Choroid plexus epithelial cell (primary cell): ENCODE measurements around the gene TERT.

Source experiments
- DNase-seq: peaks from one replicate; pipeline ENCODE4 v3.0.0-alpha.2; 2010; ENCODE audit warnings: low read depth
- H3K4me3 ChIP-seq: 2 replicates; pipeline ENCODE4 v1.5.1; 2011; ENCODE audit warnings: low read depth, mild to moderate bottlenecking, control low read depth, low read length, moderate library complexity
- CTCF ChIP-seq: conservative IDR thresholded peaks from 2 replicates; pipeline ENCODE4 v1.5.1; 2011; ENCODE audit warnings: low read depth, mild to moderate bottlenecking, control low read depth, inconsistent platforms, low read length, moderate library complexity

TERT gene

GRCh38 chr5:1244255-1244654 lies 50.6 kb downstream of the TERT start:
- TF ChIP-seq CTCF: no peak
- no peak for DNase-seq
- no peak overlapping the region for H3K4me3 ChIP-seq

DNA sequence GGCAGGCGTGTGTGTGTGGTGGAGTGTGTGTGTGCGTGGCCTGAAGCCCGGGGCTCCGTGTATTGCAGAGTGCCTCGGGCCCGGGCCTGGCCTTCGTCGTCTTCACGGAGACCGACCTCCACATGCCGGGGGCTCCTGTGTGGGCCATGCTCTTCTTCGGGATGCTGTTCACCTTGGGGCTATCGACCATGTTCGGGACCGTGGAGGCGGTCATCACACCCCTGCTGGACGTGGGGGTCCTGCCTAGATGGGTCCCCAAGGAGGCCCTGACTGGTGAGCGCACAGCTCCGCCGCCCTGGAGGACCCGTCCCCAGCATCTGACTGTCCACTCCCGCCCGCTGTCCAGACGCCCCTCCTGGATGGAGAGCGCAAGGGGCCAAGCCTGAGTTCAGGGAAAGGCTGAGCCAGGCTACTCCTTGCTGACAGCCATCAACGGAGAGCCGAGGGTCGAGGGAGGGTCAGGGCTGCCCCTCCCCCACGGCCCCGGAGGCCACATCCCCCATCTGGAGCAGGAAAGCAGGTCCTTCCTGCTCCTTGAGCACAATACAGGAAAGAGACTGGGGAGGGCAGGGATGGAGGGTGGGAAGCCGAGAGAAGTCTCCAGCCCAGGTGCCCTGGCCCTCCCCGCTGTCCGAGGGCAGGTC lies 51.3 kb downstream of the TERT start:
- no peak for TF ChIP-seq CTCF
- no peak for DNase-seq
- H3K4me3 ChIP-seq: no peak overlapping the region

GRCh38 chr5:1242733-1243486 lies 52.0 kb downstream of the TERT start:
- DNase-seq: no peak
- TF ChIP-seq CTCF: no peak
- no peak overlapping the region for H3K4me3 ChIP-seq

- no peak overlapping the region for H3K4me3 ChIP-seq
- no peak for DNase-seq
- TF ChIP-seq CTCF: no peak
These were observed 53.3 kb downstream of the TERT start for GRCh38 chr5:1241509-1242080.

- no peak overlapping the region for H3K4me3 ChIP-seq
- no peak for DNase-seq
- TF ChIP-seq CTCF: no peak
These were observed 54.2 kb downstream of the TERT start for GRCh38 chr5:1240496-1241260.

DNA sequence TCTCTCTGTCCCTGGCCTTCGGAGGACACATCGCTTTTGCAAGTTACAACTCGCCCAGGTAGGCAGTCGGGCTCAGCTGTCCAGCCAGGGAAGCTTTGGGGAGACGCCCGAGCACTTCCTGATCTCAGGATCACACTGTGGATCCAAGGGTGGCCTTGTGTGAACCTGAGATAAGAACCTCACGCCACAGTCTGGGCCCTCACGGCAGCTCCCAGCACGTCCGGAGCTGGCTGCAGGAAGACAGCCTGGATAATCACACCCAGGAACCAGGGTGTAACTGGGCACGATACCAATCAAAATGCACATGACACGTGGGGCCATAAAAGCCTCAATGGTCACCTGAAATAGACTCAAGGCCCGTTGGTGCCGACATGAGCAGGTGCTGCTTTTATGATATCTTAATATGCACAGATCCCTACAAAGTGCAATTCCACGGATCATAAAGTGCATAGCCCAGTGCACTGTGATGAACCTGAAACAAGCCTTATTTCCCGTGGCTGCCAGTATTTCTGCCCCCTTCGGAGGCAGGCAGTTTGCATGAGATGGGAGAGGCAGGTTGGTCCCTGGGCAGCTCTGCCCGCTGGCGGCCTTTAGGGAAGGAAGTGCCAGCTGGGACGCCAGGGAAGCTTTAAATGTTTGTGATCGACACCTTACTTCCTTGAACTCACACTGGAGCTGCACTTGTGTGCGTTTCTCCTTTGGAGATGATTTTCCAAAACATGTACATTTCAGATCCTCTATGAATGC lies 55.2 kb downstream of the TERT start:
- DNase-seq: no peak
- no peak for TF ChIP-seq CTCF
- no peak overlapping the region for H3K4me3 ChIP-seq
